ENCODE data around the gene AQP9.
"Not testable (repeated sequence)": the region's sequence is repeated elsewhere in the genome, so short reads cannot be mapped to it uniquely, and the experiment has no call there.

AQP9 gene

GRCh38 chr15:58175955-58176354 lies 37.8 kb downstream of the AQP9 start:
- no peak overlapping the region for H3K4me3 ChIP-seq (ENCODE audit: insufficient read depth, low read depth, low read length)
- 92 to 94% methylated on average over 4 of the region's 4 CpGs for WGBS, 2 experiments
- H3K36me3 ChIP-seq (ENCODE audit: control insufficient read depth, insufficient read depth, low read length): no peaks in the 10 kb centered on the region
- no peaks in the 10 kb centered on the region for H3K4me1 ChIP-seq (ENCODE audit: control insufficient read depth, insufficient read depth, low read length)
- no peak overlapping the region for H3K27ac ChIP-seq (ENCODE audit: insufficient read depth, low read depth, low read length, poor library complexity, severe bottlenecking)
- no peaks in the 10 kb centered on the region for H3K27me3 ChIP-seq (ENCODE audit: control insufficient read depth, insufficient read depth, low read length, poor library complexity, severe bottlenecking)
- no peaks in the 10 kb centered on the region for H3K9me3 ChIP-seq (ENCODE audit: control insufficient read depth, low read length)

DNA sequence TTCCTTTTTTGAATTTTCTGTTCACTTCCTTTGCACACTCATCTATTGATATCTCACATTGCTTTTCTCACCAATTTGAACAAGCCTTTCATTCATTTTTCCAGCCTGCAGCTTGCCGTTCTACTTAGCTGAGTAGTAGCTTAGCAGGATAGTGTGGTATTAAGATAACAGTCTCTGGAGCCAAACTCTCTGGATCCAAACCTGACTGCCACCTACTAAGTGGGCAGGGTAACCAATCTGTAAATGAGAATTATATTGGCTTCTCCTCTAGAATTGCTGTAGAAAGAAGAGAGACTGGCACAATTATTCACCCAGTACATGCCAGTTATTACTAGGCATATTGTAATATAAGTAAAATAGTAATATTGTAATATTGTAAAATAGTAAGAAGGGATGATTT lies 40.5 kb downstream of the AQP9 start:
- no peaks in the 10 kb centered on the region for H3K9me3 ChIP-seq (ENCODE audit: control insufficient read depth, low read length)
- no peaks in the 10 kb centered on the region for H3K27me3 ChIP-seq (ENCODE audit: control insufficient read depth, insufficient read depth, low read length, poor library complexity, severe bottlenecking)
- no peak overlapping the region for H3K27ac ChIP-seq (ENCODE audit: insufficient read depth, low read depth, low read length, poor library complexity, severe bottlenecking)
- 92% methylated on average over 1 of the region's 1 CpG; no CpG with 5 or more reads in 1 of the 2 experiments for WGBS, 2 experiments
- no peaks in the 10 kb centered on the region for H3K36me3 ChIP-seq (ENCODE audit: control insufficient read depth, insufficient read depth, low read length)
- no peaks in the 10 kb centered on the region for H3K4me1 ChIP-seq (ENCODE audit: control insufficient read depth, insufficient read depth, low read length)
- no peak overlapping the region for H3K4me3 ChIP-seq (ENCODE audit: insufficient read depth, low read depth, low read length)

DNA sequence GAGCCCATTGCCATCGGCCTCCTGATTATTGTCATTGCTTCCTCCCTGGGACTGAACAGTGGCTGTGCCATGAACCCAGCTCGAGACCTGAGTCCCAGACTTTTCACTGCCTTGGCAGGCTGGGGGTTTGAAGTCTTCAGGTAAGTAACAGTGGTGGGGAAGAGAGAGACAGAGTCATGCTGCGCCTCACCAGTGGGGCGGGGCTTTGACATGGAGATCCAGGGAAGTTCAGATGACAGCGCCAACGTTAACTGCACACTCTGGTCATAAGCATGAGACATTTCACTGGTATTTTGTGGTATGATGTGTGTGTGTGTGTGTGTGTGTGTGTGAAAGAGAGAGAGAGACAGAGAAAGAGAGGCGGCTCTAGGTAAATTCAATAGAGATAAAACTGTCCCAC lies 41.0 kb downstream of the AQP9 start:
- Histone ChIP-seq H3K4me3 (ENCODE audit: insufficient read depth, low read depth, low read length) (no peak overlapping the region), H3K27me3 (ENCODE audit: control insufficient read depth, insufficient read depth, low read length, poor library complexity, severe bottlenecking) (no peaks in the 10 kb centered on the region), H3K27ac (ENCODE audit: insufficient read depth, low read depth, low read length, poor library complexity, severe bottlenecking) (no peak overlapping the region), H3K36me3 (ENCODE audit: control insufficient read depth, insufficient read depth, low read length) (no peaks in the 10 kb centered on the region), H3K9me3 (ENCODE audit: control insufficient read depth, low read length) (no peaks in the 10 kb centered on the region), H3K4me1 (ENCODE audit: control insufficient read depth, insufficient read depth, low read length) (no peaks in the 10 kb centered on the region)
- WGBS, 2 experiments: 92 to 97% methylated on average over 6 of the region's 7 CpGs

DNA sequence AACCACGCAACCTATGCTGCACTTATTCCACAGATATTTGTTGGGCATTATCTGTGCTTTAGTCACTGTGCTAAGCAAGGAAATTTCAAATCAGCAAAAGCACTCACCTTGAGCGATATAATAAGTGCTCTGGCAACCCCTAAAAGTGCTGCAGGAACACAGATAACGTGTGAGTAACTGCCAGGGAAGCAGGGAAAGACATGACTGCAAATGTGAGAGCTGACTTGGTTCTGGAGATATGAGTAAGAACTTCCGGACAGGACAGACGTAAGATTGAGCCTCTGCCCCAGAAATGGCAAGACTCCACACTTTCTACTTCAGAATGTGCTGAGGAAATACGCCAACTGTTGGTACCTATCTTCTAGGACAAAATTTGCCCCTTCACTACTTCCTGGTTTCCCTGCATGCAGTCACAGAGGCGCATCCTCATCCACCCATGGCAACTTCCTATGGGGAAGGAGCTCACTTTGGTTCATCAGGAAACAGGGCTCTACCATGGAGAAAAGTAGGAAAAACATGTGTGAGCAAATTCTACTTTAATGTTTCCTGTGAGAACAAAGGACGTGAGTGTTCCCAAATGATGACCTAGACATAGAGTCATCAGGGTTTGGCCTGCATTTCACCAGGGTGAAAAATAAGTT lies 41.7 kb downstream of the AQP9 start:
- H3K4me1 ChIP-seq (ENCODE audit: control insufficient read depth, insufficient read depth, low read length): no peaks in the 10 kb centered on the region
- H3K27ac ChIP-seq (ENCODE audit: insufficient read depth, low read depth, low read length, poor library complexity, severe bottlenecking): no peak overlapping the region
- 80 to 83% methylated on average over 8 of the region's 8 CpGs for WGBS, 2 experiments
- H3K36me3 ChIP-seq (ENCODE audit: control insufficient read depth, insufficient read depth, low read length): no peaks in the 10 kb centered on the region
- no peaks in the 10 kb centered on the region for H3K27me3 ChIP-seq (ENCODE audit: control insufficient read depth, insufficient read depth, low read length, poor library complexity, severe bottlenecking)
- H3K9me3 ChIP-seq (ENCODE audit: control insufficient read depth, low read length): no peaks in the 10 kb centered on the region
- no peak overlapping the region for H3K4me3 ChIP-seq (ENCODE audit: insufficient read depth, low read depth, low read length)

DNA sequence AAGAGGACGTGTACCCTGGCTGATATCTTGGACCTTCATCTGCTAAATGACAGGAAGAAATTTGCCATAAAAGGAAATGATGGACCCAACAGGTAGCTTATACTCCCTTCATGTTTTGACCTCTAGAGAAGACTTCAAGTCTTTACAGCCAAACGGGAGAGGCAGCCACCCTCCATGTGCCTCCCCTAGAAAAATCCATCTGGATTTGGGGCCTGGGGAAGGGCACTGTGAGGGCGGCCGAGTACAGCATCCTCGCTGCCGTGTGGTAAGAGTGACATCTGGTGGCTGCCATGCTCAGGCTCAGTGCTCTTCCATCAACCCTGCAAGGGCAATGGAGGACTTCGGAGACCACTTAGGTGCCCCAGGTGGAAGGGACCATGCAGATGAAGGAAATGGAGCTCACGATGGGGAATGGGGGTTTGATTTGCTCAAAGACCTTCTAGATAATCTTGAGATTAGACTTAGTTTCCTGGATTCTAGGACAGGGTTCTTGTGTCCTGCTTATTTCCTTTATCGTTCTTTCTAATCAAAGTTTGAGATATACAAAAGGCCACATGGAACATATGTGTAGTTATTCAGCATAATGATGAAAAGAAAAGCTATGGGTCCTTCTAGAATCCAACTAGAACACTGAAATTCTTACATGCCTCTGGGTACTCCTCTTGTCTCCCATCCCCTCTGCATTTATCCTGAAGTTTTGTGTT lies 44.4 kb downstream of the AQP9 start:
- H3K4me1 ChIP-seq (ENCODE audit: control insufficient read depth, insufficient read depth, low read length): no peaks in the 10 kb centered on the region
- no peaks in the 10 kb centered on the region for H3K9me3 ChIP-seq (ENCODE audit: control insufficient read depth, low read length)
- H3K27ac ChIP-seq (ENCODE audit: insufficient read depth, low read depth, low read length, poor library complexity, severe bottlenecking): no peak overlapping the region
- H3K4me3 ChIP-seq (ENCODE audit: insufficient read depth, low read depth, low read length): no peak overlapping the region
- 17 to 23% methylated on average over 9 of the region's 9 CpGs for WGBS, 2 experiments
- no peaks in the 10 kb centered on the region for H3K27me3 ChIP-seq (ENCODE audit: control insufficient read depth, insufficient read depth, low read length, poor library complexity, severe bottlenecking)
- no peaks in the 10 kb centered on the region for H3K36me3 ChIP-seq (ENCODE audit: control insufficient read depth, insufficient read depth, low read length)

- H3K27ac ChIP-seq (ENCODE audit: insufficient read depth, low read depth, low read length, poor library complexity, severe bottlenecking): no peak overlapping the region
- 88 to 97% methylated on average over 1 of the region's 1 CpG for WGBS, 2 experiments
- H3K36me3 ChIP-seq (ENCODE audit: control insufficient read depth, insufficient read depth, low read length): no peaks in the 10 kb centered on the region
- H3K27me3 ChIP-seq (ENCODE audit: control insufficient read depth, insufficient read depth, low read length, poor library complexity, severe bottlenecking): no peaks in the 10 kb centered on the region
- H3K4me3 ChIP-seq (ENCODE audit: insufficient read depth, low read depth, low read length): no peak overlapping the region
- H3K4me1 ChIP-seq (ENCODE audit: control insufficient read depth, insufficient read depth, low read length): no peaks in the 10 kb centered on the region
- H3K9me3 ChIP-seq (ENCODE audit: control insufficient read depth, low read length): no peaks in the 10 kb centered on the region
These were observed 47.3 kb downstream of the AQP9 start for GRCh38 chr15:58185439-58185838.

DNA sequence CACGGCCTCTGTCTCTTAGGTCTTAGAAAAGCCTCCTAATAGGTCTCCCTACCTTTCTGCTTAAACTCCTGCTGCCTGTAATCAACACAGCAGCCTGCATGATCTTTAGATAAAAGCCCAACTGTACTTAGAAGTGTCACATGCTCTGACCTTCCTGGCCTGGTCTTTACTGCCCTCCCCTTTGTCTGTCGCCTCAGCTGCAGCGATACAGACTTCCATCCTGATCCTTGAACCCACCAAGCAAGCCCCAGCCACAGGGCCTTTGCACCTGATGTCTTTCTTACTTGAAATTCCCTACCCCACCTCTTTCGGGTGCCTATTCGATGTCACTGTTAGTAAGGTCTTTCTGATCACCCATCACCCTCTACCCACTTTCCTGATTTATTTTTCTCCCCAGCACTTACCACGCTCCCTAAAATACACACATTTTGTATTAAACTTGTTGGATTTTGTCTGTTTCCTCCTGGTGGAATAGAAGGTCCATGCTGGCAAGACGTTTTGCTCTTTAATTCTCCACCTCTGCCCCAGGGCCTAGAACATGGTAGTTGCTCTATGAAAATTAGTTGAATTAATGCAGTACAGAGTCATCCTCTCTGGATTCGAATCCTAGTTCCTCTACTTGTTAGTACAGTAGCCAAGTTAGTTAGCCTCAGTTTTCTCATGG lies 51.1 kb downstream of the AQP9 start:
- Histone ChIP-seq H3K9me3 (ENCODE audit: control insufficient read depth, low read length) (no peaks in the 10 kb centered on the region), H3K4me3 (ENCODE audit: insufficient read depth, low read depth, low read length) (no peak overlapping the region), H3K27ac (ENCODE audit: insufficient read depth, low read depth, low read length, poor library complexity, severe bottlenecking) (no peak overlapping the region), H3K36me3 (ENCODE audit: control insufficient read depth, insufficient read depth, low read length) (no peaks in the 10 kb centered on the region), H3K4me1 (ENCODE audit: control insufficient read depth, insufficient read depth, low read length) (no peaks in the 10 kb centered on the region), H3K27me3 (ENCODE audit: control insufficient read depth, insufficient read depth, low read length, poor library complexity, severe bottlenecking) (no peaks in the 10 kb centered on the region)
- 91 to 94% methylated on average over 8 of the region's 8 CpGs for whole genome bisulfite sequencing, 2 experiments

DNA sequence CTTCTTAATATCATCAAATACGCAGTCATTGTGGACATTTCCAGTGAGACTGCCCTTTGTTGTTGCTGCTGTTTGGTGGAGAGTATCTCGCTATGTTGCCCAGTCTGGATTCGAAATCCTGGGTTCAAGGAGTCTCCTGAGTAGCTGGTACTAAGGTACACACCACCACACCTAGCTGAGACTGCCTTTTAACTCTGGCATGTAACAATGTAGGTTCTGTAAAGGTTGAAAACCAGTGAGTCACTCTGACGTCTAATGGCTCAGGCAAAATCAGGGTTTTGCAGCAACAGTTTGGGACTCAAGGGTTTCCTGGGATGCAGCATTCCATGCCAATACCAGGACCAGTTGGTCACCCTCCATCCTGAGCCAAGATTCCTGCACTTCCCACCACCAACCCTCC lies 52.2 kb downstream of the AQP9 start:
- no peak overlapping the region for H3K4me3 ChIP-seq (ENCODE audit: insufficient read depth, low read depth, low read length)
- 91 to 92% methylated on average over 3 to 4 of the region's 4 CpGs for WGBS, 2 experiments

DNA sequence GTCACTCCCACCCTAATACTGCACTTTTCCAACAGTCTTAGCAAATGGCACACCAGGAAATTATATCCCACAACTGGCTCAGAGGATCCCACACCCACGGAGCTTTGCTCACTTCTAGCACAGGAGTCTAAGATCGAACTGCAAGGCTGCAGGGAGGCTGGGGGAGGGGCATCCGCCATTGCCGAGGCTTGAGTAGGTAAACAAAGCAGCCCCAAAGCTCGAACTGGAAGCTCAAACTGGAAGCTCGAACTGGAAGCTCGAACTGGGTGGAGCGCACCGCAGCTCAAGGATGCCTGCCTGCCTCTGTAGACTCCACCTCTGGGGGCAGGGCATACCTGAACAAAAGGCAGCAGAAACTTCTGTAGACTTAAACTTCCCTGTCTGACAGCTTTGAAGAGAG lies 55.5 kb downstream of the AQP9 start:
- H3K27me3 ChIP-seq (ENCODE audit: control insufficient read depth, insufficient read depth, low read length, poor library complexity, severe bottlenecking); H3K36me3 ChIP-seq (ENCODE audit: control insufficient read depth, insufficient read depth, low read length); H3K9me3 ChIP-seq (ENCODE audit: control insufficient read depth, low read length); H3K27ac ChIP-seq (ENCODE audit: insufficient read depth, low read depth, low read length, poor library complexity, severe bottlenecking); H3K4me3 ChIP-seq (ENCODE audit: insufficient read depth, low read depth, low read length); H3K4me1 ChIP-seq (ENCODE audit: control insufficient read depth, insufficient read depth, low read length): not testable (repeated sequence)
- WGBS, 2 experiments: 83 to 88% methylated on average over 9 of the region's 9 CpGs

More for the DNA sequence above, 52.2 kb downstream of the AQP9 start:
- Histone ChIP-seq H3K4me1 (ENCODE audit: control insufficient read depth, insufficient read depth, low read length) (no peaks in the 10 kb centered on the region), H3K27me3 (ENCODE audit: control insufficient read depth, insufficient read depth, low read length, poor library complexity, severe bottlenecking) (no peaks in the 10 kb centered on the region), H3K36me3 (ENCODE audit: control insufficient read depth, insufficient read depth, low read length) (no peaks in the 10 kb centered on the region), H3K9me3 (ENCODE audit: control insufficient read depth, low read length) (no peaks in the 10 kb centered on the region), H3K27ac (ENCODE audit: insufficient read depth, low read depth, low read length, poor library complexity, severe bottlenecking) (no peak overlapping the region)

- H3K4me1 ChIP-seq (ENCODE audit: control insufficient read depth, insufficient read depth, low read length): no peaks in the 10 kb centered on the region
- H3K27ac ChIP-seq (ENCODE audit: insufficient read depth, low read depth, low read length, poor library complexity, severe bottlenecking): no peak overlapping the region
- H3K36me3 ChIP-seq (ENCODE audit: control insufficient read depth, insufficient read depth, low read length): no peaks in the 10 kb centered on the region
- H3K9me3 ChIP-seq (ENCODE audit: control insufficient read depth, low read length): no peaks in the 10 kb centered on the region
- no peaks in the 10 kb centered on the region for H3K27me3 ChIP-seq (ENCODE audit: control insufficient read depth, insufficient read depth, low read length, poor library complexity, severe bottlenecking)
- WGBS, 2 experiments: 87 to 91% methylated on average over 6 of the region's 8 CpGs
- H3K4me3 ChIP-seq (ENCODE audit: insufficient read depth, low read depth, low read length): no peak overlapping the region
These were observed 62.6 kb downstream of the AQP9 start for GRCh38 chr15:58200739-58201138.

Data from ectodermal cell (in vitro differentiated cells).